Aorta (tissue), 5 donors: Measurements from ENCODE around the gene IRF3. TPM values are rescaled to one million over a fixed set of nuclear protein-coding genes. Genes with fewer than 3 reads are reported as not detected.
A peak's percentile ranks its signal among the peaks of the same experiment; 100 is the strongest.

Experiments
- ATAC-seq: fragments of 200-7000 bp; cut with Tn5 transposase; one replicate; pipeline ENCODE4 v1.9.1; 2022; ENCODE audit warnings: moderate library complexity; ENCODE audit not compliant: low FRiP score
- DNase-seq, 2 donors: peaks; one replicate each; pipeline ENCODE4 v3.0.0-alpha.2; 2020
- H3K27ac ChIP-seq, 2 donors: one replicate each; pipeline ENCODE4 v1.5.1; 2013; ENCODE audit warnings: low read length in 2 of 2, mild to moderate bottlenecking in 2 of 2, moderate library complexity in 2 of 2, control low read depth in 1 of 2, inconsistent platforms in 1 of 2, low read depth in 1 of 2
- H3K27me3 ChIP-seq, 2 donors: one replicate each; pipeline ENCODE4 v1.6.1; 2013; ENCODE audit warnings: control low read depth in 1 of 2, low read length in 1 of 2, mild to moderate bottlenecking in 1 of 2, moderate library complexity in 1 of 2; ENCODE audit not compliant: insufficient read depth in 2 of 2, control insufficient read depth in 1 of 2
- H3K36me3 ChIP-seq, 2 donors: one replicate each; pipeline ENCODE4 v1.6.1; 2013; ENCODE audit warnings: control low read depth in 1 of 2, low read length in 1 of 2, mild to moderate bottlenecking in 1 of 2; ENCODE audit not compliant: insufficient read depth in 2 of 2, control insufficient read depth in 1 of 2
- H3K4me1 ChIP-seq, 2 donors: one replicate each; pipeline ENCODE4 v1.6.1; 2013; ENCODE audit warnings: low read length in 2 of 2, control low read depth in 1 of 2, mild to moderate bottlenecking in 1 of 2, moderate library complexity in 1 of 2; ENCODE audit not compliant: insufficient read depth in 2 of 2, control insufficient read depth in 1 of 2
- H3K4me3 ChIP-seq, 2 donors: one replicate each; pipeline ENCODE4 v1.5.1; 2013; ENCODE audit warnings: low read length in 2 of 2, control low read depth in 1 of 2, mild to moderate bottlenecking in 1 of 2
- H3K9me3 ChIP-seq: one replicate; pipeline ENCODE4 v1.6.1; 2013; ENCODE audit warnings: mild to moderate bottlenecking, low read length; ENCODE audit not compliant: control insufficient read depth
- WGBS, 2 donors: extraction: QIAGEN DNeasy Blood & Tissue Kit; methylation state at CpG; one replicate each; pipeline ENCODE4 v1.1.7; 2013; 5-methylcytosine and 5-hydroxymethylcytosine counted together
- intact Hi-C, 2 donors: fragments of 100-400 bp; cut with DNase I; formaldehyde crosslinking; loops; one replicate each; pipeline versions ENCODE4 v1.14.2 to v1.15.0; 2022
- polyA plus RNA-seq, 2 donors: library from polyadenylated mRNA; stranded (reverse); fragments of 200-250 nt; gene quantifications; one replicate each; pipeline ENCODE4 v1.2.3, GENCODE V29; 2013
- total RNA-seq, 2 donors: library from RNA; stranded (reverse); fragmentation: NEBNext Ultra II Directional; extraction: Animal tissue kit (Norgen Biotek cat#: 25700); gene quantifications; one replicate each; pipeline ENCODE4 v1.2.1, GENCODE V29; 2021
- donor health status: healthy with polysubstance abuse.
- donor health status: Bipolar disorder and iron deficiency.
- donor health status: DM: no; HTN: no; CAD: no.
- donor health status: DM: no; HTN: no; CAD: no.
- donor health status: DM: yes; HTN: yes; CAD: no.

Gene IRF3
- total and polyA plus RNA-seq, 4 donors = 37.8 to 278 (median 68.2) TPM

GRCh38 chr19:49657493-49658138, 8.0 kb downstream of the IRF3 start:
- H3K4me3 ChIP-seq = no peak overlapping the region
- H3K27ac ChIP-seq = no peak overlapping the region
- DNase-seq = no peak
- H3K27me3 ChIP-seq = no peaks in the 10 kb centered on the region
- 86 to 88% methylated on average over 22 of the region's 22 CpGs for WGBS, 2 donors
- intact Hi-C loops = no loop called here
- peaks cover 0 to 2% of the 10 kb centered on the region in 2 donors for H3K36me3 ChIP-seq
- no peak for ATAC-seq
- no peaks in the 10 kb centered on the region for H3K4me1 ChIP-seq
- no peaks in the 10 kb centered on the region for H3K9me3 ChIP-seq

DNA sequence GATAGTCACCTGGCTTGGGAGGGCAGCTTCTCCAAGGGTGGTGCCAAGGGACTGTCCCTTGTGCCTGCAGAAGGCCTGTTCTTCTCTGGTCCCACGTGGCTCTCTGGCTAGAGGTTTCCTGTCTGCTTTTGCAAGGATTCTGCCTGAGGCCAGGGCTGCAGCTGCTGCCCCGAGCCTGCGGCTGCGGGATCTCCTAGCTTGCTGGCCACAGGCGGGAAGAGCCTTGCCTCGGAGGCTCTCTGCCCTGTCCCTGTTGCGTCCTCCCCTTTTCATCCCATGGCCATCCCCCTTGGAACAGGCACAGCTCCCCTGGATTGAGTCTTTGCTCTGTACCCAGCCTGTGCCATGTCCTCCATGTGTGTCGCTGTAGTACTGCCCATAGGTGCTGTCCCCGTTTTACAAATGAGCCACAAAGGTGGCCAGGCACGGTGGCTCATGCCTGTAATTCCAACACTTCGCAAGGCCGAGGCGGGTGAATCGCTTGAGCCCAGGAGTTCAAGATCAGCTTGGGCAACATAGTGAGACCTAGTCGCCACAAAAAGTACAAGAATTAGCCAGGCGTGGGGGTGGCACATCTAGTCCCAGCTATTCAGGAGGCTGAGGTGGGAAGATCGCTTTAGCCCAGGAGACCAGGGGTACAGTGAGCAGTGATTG, 9.1 kb downstream of the IRF3 start:
- peaks cover 0 to 2% of the 10 kb centered on the region in 2 donors for H3K36me3 ChIP-seq
- intact Hi-C loops = no loop called here
- no peaks in the 10 kb centered on the region for H3K4me1 ChIP-seq
- no peak overlapping the region for H3K4me3 ChIP-seq
- no peak for ATAC-seq
- WGBS, 2 donors = 87 to 90% methylated on average over 17 of the region's 17 CpGs
- H3K9me3 ChIP-seq = no peaks in the 10 kb centered on the region
- no peaks in the 10 kb centered on the region for H3K27me3 ChIP-seq
- no peak for DNase-seq
- H3K27ac ChIP-seq = no peak overlapping the region

DNA sequence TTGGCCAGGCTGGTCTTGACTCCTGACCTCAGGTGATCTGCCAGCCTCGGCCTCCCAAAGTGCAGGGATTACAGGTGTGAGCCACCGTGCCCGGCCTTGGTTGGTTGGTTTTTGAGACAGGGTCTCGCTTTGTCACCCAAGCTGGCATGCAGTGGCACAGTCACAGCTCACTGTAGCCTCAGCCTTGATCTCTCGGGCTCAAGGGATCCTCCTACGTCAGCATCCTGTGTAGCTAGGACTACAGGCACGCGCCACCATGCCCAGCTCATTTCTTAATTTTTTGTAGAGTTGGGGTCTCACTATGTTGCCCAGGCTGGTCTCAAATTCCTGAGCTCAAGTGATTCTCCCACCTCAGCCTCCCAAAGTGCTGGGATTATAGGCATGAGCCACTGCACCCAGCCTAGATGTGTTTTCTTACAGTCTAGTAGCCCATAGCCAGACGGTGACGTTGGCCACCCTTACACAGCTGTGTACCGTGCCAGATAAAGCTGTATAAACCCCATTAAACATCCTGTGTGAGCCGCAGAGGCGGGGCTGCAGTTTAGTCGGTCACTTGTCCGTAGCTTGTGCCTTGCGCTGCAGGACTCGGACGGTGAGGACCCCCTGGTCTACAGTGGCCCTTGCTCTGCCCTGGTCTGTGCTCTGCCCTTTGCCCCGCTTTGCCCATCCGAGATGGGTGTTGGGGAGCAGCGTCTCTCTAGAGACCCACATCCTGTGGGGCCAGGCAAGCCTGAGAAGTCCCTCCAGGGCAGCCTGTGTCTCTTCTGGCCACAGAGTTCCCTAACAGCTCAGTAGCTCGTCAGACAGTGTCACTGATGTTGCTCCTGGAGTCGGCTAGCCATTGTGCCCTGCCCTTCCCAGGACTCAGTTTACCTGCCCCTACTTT, 9.8 kb downstream of the IRF3 start:
- WGBS, 2 donors = 75 to 76% methylated on average over 23 of the region's 23 CpGs
- DNase-seq = no peak
- Histone ChIP-seq H3K36me3 (peaks cover 0 to 2% of the 10 kb centered on the region in 2 donors), H3K9me3 (no peaks in the 10 kb centered on the region), H3K27me3 (no peaks in the 10 kb centered on the region), H3K27ac (no peak overlapping the region), H3K4me3 (no peak overlapping the region), H3K4me1 (no peaks in the 10 kb centered on the region)
- no peak for ATAC-seq
- intact Hi-C loops = no loop called here

DNA sequence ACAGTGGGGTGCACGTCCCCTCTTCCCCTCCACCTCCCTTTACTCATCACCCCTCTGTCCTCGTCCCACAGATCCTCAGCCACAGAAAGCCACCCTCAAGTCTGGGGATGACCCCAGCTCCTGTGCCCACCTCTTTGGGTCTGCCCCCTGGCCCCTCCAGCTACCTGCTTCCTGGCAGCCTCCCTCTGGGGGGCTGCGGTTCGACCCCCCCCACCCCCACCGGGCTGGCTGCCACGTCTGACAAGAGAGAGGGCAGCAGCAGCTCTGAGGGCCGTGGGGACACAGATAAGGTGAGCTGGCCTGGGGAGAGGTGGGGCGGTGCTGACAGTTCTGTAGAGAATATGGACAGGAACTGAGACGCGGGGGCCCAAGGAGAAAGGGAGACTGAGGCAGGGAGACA, 11.1 kb downstream of the IRF3 start:
- DNase-seq = peak in 1 of 2 donors; percentile 67
- Histone ChIP-seq H3K4me3 (no peak overlapping the region), H3K4me1 (no peaks in the 10 kb centered on the region), H3K27ac (no peak overlapping the region), H3K9me3 (no peaks in the 10 kb centered on the region), H3K27me3 (no peaks in the 10 kb centered on the region), H3K36me3 (peaks cover 0 to 2% of the 10 kb centered on the region in 2 donors)
- WGBS, 2 donors = 78 to 82% methylated on average over 10 of the region's 10 CpGs
- ATAC-seq = no peak
- intact Hi-C loops = no loop called here

- no peaks in the 10 kb centered on the region for H3K9me3 ChIP-seq
- DNase-seq (peak in 1 of 2 donors; percentile 70), ATAC-seq (no peak)
- H3K4me1 ChIP-seq = no peaks in the 10 kb centered on the region
- WGBS, 2 donors = 80 to 85% methylated on average over 13 of the region's 13 CpGs
- H3K27me3 ChIP-seq = no peaks in the 10 kb centered on the region
- H3K27ac ChIP-seq = no peak overlapping the region
- no peak overlapping the region for H3K4me3 ChIP-seq
- intact Hi-C loops = no loop called here
- no peaks in the 10 kb centered on the region for H3K36me3 ChIP-seq
These were observed 12.2 kb downstream of the IRF3 start for GRCh38 chr19:49653466-49653806.

- H3K9me3 ChIP-seq = no peaks in the 10 kb centered on the region
- 92% methylated on average over 52 to 58 of the region's 58 CpGs for WGBS, 2 donors
- no peaks in the 10 kb centered on the region for H3K27me3 ChIP-seq
- peak in 1 of 2 donors; percentile 70 for DNase-seq
- no peak overlapping the region for H3K27ac ChIP-seq
- ATAC-seq = no peak
- intact Hi-C loops = no loop called here
- no peaks in the 10 kb centered on the region for H3K36me3 ChIP-seq
- H3K4me3 ChIP-seq = no peak overlapping the region
- H3K4me1 ChIP-seq = no peaks in the 10 kb centered on the region
These were observed 12.8 kb downstream of the IRF3 start for GRCh38 chr19:49652551-49653465.

DNA sequence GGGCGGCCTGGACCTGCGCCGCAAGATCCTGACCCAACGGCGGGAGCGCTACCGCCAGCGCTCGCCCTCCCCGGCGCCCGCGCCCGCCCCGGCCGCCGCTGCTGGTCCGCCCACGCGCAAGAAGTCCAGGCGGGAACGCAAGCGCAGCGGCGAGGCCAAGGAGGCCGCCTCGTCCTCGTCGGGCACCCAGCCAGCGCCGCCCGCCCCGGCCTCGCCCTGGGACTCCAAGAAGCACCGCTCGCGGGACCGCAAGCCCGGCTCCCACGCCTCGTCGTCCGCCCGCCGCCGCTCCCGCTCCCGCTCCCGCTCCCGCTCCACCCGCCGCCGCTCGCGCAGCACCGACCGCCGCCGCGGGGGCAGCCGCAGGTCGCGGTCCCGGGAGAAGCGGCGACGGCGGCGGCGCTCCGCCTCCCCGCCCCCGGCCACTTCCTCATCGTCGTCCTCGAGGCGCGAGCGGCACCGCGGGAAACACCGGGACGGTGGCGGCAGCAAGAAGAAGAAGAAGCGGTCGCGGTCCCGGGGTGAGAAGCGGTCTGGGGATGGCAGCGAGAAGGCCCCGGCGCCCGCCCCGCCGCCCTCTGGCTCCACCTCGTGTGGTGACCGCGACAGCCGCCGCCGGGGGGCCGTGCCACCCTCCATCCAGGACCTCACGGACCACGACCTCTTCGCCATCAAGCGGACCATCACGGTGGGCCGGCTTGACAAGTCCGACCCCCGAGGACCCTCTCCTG, 13.7 kb downstream of the IRF3 start:
- intact Hi-C loops = no loop called here
- 94 to 96% methylated on average over 91 to 110 of the region's 110 CpGs for WGBS, 2 donors
- Histone ChIP-seq H3K27ac (no peak overlapping the region), H3K4me3 (no peak overlapping the region), H3K36me3 (no peaks in the 10 kb centered on the region), H3K27me3 (no peaks in the 10 kb centered on the region), H3K9me3 (no peaks in the 10 kb centered on the region), H3K4me1 (no peaks in the 10 kb centered on the region)
- peak in 1 of 2 donors; percentile 75 for DNase-seq
- ATAC-seq = no peak
